RPMI8226 (cell line): Measurements from ENCODE around the gene CPM.
"Not testable (repeated sequence)": the region's sequence is repeated elsewhere in the genome, so short reads cannot be mapped to it uniquely, and the experiment has no call there.

Experiments
- DNase-seq: peaks from one replicate; pipeline ENCODE4 v3.0.0-alpha.2; 2015

Gene CPM

GRCh38 chr12:68844788-68845695, 87.9 kb downstream of the CPM start:
- DNase-seq, result no peak

GRCh38 chr12:68844318-68844745, 88.6 kb downstream of the CPM start:
- no peak for DNase-seq

GRCh38 chr12:68842784-68843567, 90.0 kb downstream of the CPM start:
- DNase-seq, result no peak

GRCh38 chr12:68842123-68842522, 90.8 kb downstream of the CPM start:
- DNase-seq, result no peak

GRCh38 chr12:68841717-68842116, 91.3 kb downstream of the CPM start:
- DNase-seq, result no peak

- not testable (repeated sequence) for DNase-seq
Measured at GRCh38 chr12:68841175-68841574, 91.8 kb downstream of the CPM start.

GRCh38 chr12:68839183-68840147, 93.5 kb downstream of the CPM start:
- DNase-seq, result no peak

GRCh38 chr12:68838046-68838886, 94.7 kb downstream of the CPM start:
- no peak for DNase-seq

- no peak for DNase-seq
Measured at GRCh38 chr12:68837215-68837614, 95.8 kb downstream of the CPM start.

- no peak for DNase-seq
Measured at GRCh38 chr12:68835333-68835908, 97.5 kb downstream of the CPM start.

- no peak for DNase-seq
Measured at GRCh38 chr12:68833508-68833907, 99.5 kb downstream of the CPM start.

- DNase-seq, result no peak
Measured at GRCh38 chr12:68832504-68832867, 100.5 kb downstream of the CPM start.

GRCh38 chr12:68831751-68832503, 101.0 kb downstream of the CPM start:
- DNase-seq, result no peak

- no peak for DNase-seq
Measured at GRCh38 chr12:68831272-68831671, 101.7 kb downstream of the CPM start.

GRCh38 chr12:68828672-68829068, 104.3 kb downstream of the CPM start:
- DNase-seq, result no peak

- no peak for DNase-seq
Measured at GRCh38 chr12:68827895-68828671, 104.9 kb downstream of the CPM start.

- no peak for DNase-seq
Measured at GRCh38 chr12:68825569-68826217, 107.3 kb downstream of the CPM start.

- no peak for DNase-seq
Measured at GRCh38 chr12:68824597-68825250, 108.2 kb downstream of the CPM start.

GRCh38 chr12:68824131-68824530, 108.8 kb downstream of the CPM start:
- DNase-seq, result no peak
